Astrocyte (in vitro differentiated cells and primary cell): ENCODE measurements around the gene MPZL1. TPM values are rescaled to one million over a fixed set of nuclear protein-coding genes. Genes with fewer than 3 reads are reported as not detected.

ENCODE experiments used
- DNase-seq: peaks from one replicate; pipeline ENCODE4 v3.0.0-alpha.2; 2010; ENCODE audit warnings: low read depth
- FAIRE-seq: peaks from 2 replicates; lab custom pipeline; 2011; peaks lifted over from hg19 to GRCh38; lab: Jason Lieb, UNC
- H2AFZ ChIP-seq: 2 replicates; pipeline ENCODE4 v1.6.0; 2012; ENCODE audit warnings: low read depth, low read length, inconsistent platforms
- H3K27ac ChIP-seq: 2 replicates; pipeline ENCODE4 v1.5.1; 2011; ENCODE audit warnings: low read depth, low read length, inconsistent platforms
- H3K27me3 ChIP-seq: 2 replicates; pipeline ENCODE4 v1.6.0; 2011; ENCODE audit warnings: low read length, inconsistent platforms; ENCODE audit not compliant: insufficient read depth
- H3K36me3 ChIP-seq: 2 replicates; pipeline ENCODE4 v1.5.1; 2011; ENCODE audit warnings: low read length, inconsistent platforms; ENCODE audit not compliant: insufficient read depth
- H3K4me1 ChIP-seq: 2 replicates; pipeline ENCODE4 v1.5.1; 2011; ENCODE audit warnings: low read length, inconsistent platforms; ENCODE audit not compliant: insufficient read depth
- H3K4me2 ChIP-seq: 2 replicates; pipeline ENCODE4 v1.6.0; 2012; ENCODE audit warnings: low read length, inconsistent platforms
- H3K4me3 ChIP-seq: 2 replicates; pipeline ENCODE4 v1.5.1; 2011; ENCODE audit warnings: low read depth, mild to moderate bottlenecking, low read length, inconsistent platforms; ENCODE audit not compliant: insufficient read depth
- H3K79me2 ChIP-seq: 2 replicates; pipeline ENCODE4 v1.6.0; 2012; ENCODE audit warnings: mild to moderate bottlenecking, low read length, inconsistent platforms; ENCODE audit not compliant: insufficient read depth
- H3K9ac ChIP-seq: 2 replicates; pipeline ENCODE4 v1.6.0; 2012; ENCODE audit warnings: mild to moderate bottlenecking, low read length, inconsistent platforms
- H3K9me3 ChIP-seq: 2 replicates; pipeline ENCODE4 v1.5.1; 2012; ENCODE audit warnings: low read depth, mild to moderate bottlenecking, low read length, inconsistent platforms; ENCODE audit not compliant: insufficient read depth
- H4K20me1 ChIP-seq: 2 replicates; pipeline ENCODE4 v1.6.0; 2012; ENCODE audit warnings: low read length, inconsistent platforms; ENCODE audit not compliant: insufficient read depth
- H3K27ac Mint-ChIP-seq: one replicate; pipeline ENCODE4 v1.8.0; 2021; ENCODE audit warnings: mild to moderate bottlenecking, mixed read lengths; ENCODE audit not compliant: unreplicated experiment
- H3K27me3 Mint-ChIP-seq: one replicate; pipeline ENCODE4 v1.8.0; 2021; ENCODE audit warnings: low read depth, mixed read lengths; ENCODE audit not compliant: unreplicated experiment
- H3K36me3 Mint-ChIP-seq: one replicate; pipeline ENCODE4 v1.8.0; 2021; ENCODE audit warnings: low read depth, mixed read lengths; ENCODE audit not compliant: unreplicated experiment
- H3K4me1 Mint-ChIP-seq: one replicate; pipeline ENCODE4 v1.8.0; 2021; ENCODE audit warnings: low read depth, mixed read lengths; ENCODE audit not compliant: unreplicated experiment
- H3K4me3 Mint-ChIP-seq: one replicate; pipeline ENCODE4 v1.8.0; 2021; ENCODE audit warnings: mild to moderate bottlenecking, moderate library complexity, mixed read lengths; ENCODE audit not compliant: unreplicated experiment
- H3K9me3 Mint-ChIP-seq: one replicate; pipeline ENCODE4 v1.8.0; 2021; ENCODE audit warnings: mild to moderate bottlenecking, mixed read lengths; ENCODE audit not compliant: unreplicated experiment
- EZH2 ChIP-seq: IDR thresholded peaks from 2 replicates; pipeline ENCODE4 v1.6.1; 2012; ENCODE audit warnings: mild to moderate bottlenecking, low read length, inconsistent platforms; ENCODE audit not compliant: insufficient read depth
- total RNA-seq: library from RNA; stranded (reverse); gene quantifications from 2 replicates; pipeline ENCODE4 v1.2.1, GENCODE V29; 2021
- TF ChIP-seq, protein P1 (sequence below): IDR thresholded peaks from 2 replicates; pipeline ENCODE4 v1.5.1; 2011; ENCODE audit warnings: low read depth, mild to moderate bottlenecking, inconsistent platforms, low read length, moderate library complexity; ENCODE audit not compliant: insufficient read depth

MPZL1 gene
- total RNA-seq, 1 donor from 2014 or later, result 240 TPM

DNA sequence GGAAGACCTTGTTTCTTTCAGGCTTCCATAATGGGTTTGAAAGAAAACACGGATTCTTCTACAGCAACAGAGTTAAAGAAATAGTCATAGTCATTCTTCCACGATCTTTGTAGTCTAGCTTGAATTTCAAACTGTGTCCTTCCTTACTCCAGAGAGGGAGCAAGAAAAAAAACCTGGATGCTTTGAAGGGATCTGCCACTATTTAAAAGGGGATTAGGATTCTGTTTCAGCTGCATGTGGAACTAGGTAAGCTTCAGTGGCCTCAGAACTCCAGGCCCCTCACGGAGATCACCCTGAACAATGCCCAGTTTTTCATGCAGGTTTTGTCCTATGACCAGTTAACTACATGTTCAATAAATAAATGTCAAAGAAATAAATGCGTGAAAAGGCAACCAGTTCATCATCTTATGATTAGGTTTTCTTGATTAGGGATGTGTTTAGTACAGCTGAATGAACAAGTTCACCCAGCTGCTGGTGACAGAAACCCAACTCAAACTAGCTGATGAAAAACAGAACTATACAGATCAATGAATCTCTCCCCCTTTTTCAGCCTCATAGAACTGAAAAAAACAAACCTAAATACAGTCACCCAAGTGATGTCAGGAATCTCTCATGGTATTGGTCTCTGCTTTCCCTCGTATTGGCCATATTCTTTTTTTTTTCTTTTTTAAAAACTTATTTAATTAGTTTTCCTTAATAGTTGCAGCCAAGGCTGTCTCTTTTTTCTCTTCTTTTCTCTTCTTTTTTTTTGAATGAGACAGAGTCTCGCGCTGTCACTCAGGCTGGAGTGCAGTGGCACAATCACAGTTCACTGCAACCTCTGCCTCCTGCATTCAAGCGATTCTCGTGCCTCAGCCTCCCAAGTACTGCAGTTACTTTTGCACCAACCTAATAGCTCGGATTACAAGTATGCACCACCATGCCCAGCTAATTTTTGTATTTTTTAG, 14.6 kb upstream of the MPZL1 start:
- H3K9me3 Mint-ChIP-seq, result no peaks in the 10 kb centered on the region
- H3K9ac ChIP-seq, result no peak overlapping the region
- H3K36me3 ChIP-seq, result no peaks in the 10 kb centered on the region
- H2AFZ ChIP-seq, result no peak overlapping the region
- DNase-seq, result no peak
- H3K27me3 ChIP-seq, result peaks cover 34% of the 10 kb centered on the region
- no peak overlapping the region for H3K27ac ChIP-seq
- no peaks in the 10 kb centered on the region for H3K36me3 Mint-ChIP-seq
- no peak overlapping the region for H3K4me3 ChIP-seq
- H4K20me1 ChIP-seq, result no peaks in the 10 kb centered on the region
- H3K27me3 Mint-ChIP-seq, result peaks cover 17% of the 10 kb centered on the region
- no peak overlapping the region for H3K4me3 Mint-ChIP-seq
- H3K4me1 Mint-ChIP-seq, result peaks cover 27% of the 10 kb centered on the region
- no peak overlapping the region for H3K27ac Mint-ChIP-seq
- H3K4me1 ChIP-seq, result no peaks in the 10 kb centered on the region
- TF ChIP-seq, protein P1, sequence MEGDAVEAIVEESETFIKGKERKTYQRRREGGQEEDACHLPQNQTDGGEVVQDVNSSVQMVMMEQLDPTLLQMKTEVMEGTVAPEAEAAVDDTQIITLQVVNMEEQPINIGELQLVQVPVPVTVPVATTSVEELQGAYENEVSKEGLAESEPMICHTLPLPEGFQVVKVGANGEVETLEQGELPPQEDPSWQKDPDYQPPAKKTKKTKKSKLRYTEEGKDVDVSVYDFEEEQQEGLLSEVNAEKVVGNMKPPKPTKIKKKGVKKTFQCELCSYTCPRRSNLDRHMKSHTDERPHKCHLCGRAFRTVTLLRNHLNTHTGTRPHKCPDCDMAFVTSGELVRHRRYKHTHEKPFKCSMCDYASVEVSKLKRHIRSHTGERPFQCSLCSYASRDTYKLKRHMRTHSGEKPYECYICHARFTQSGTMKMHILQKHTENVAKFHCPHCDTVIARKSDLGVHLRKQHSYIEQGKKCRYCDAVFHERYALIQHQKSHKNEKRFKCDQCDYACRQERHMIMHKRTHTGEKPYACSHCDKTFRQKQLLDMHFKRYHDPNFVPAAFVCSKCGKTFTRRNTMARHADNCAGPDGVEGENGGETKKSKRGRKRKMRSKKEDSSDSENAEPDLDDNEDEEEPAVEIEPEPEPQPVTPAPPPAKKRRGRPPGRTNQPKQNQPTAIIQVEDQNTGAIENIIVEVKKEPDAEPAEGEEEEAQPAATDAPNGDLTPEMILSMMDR, result no peak
- no peak for TF ChIP-seq EZH2
- no peaks in the 10 kb centered on the region for H3K79me2 ChIP-seq
- H3K9me3 ChIP-seq, result no peaks in the 10 kb centered on the region
- FAIRE-seq, result peak; percentile 58
- H3K4me2 ChIP-seq, result no peak overlapping the region

DNA sequence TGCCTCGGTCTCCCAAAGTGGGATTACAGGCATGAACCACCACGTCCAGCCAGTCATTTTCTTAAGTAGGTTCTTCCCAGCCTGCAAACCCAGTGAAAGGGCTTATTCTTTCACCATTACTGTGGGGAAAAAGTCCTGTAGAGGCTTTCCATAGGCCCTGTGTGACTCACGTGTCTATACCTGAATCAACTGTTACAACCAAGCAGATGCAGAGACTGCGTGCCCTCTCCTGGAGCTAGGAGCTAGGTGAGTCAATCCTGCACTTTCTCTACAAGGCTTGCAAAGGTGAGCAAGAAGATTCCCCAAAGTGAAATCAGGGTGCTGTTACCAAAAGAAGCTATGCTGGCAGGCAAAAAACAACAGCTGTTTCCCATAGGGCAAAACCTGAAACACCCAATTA, 13.8 kb upstream of the MPZL1 start:
- TF ChIP-seq, protein P1, result no peak
- no peak for TF ChIP-seq EZH2
- FAIRE-seq (no peak), DNase-seq (no peak)
- no peaks in the 10 kb centered on the region for H3K36me3 Mint-ChIP-seq
- Histone ChIP-seq H3K4me3 (no peak overlapping the region), H2AFZ (no peak overlapping the region), H3K4me1 (no peaks in the 10 kb centered on the region), H4K20me1 (no peaks in the 10 kb centered on the region), H3K27ac (no peak overlapping the region), H3K4me2 (no peak overlapping the region), H3K9me3 (no peaks in the 10 kb centered on the region), H3K27me3 (peaks cover 37% of the 10 kb centered on the region), H3K79me2 (no peaks in the 10 kb centered on the region), H3K9ac (no peak overlapping the region), H3K36me3 (no peaks in the 10 kb centered on the region)
- H3K27me3 Mint-ChIP-seq, result peaks cover 20% of the 10 kb centered on the region
- no peak overlapping the region for H3K27ac Mint-ChIP-seq
- no peak overlapping the region for H3K4me3 Mint-ChIP-seq
- no peaks in the 10 kb centered on the region for H3K9me3 Mint-ChIP-seq
- peaks cover 27% of the 10 kb centered on the region for H3K4me1 Mint-ChIP-seq

DNA sequence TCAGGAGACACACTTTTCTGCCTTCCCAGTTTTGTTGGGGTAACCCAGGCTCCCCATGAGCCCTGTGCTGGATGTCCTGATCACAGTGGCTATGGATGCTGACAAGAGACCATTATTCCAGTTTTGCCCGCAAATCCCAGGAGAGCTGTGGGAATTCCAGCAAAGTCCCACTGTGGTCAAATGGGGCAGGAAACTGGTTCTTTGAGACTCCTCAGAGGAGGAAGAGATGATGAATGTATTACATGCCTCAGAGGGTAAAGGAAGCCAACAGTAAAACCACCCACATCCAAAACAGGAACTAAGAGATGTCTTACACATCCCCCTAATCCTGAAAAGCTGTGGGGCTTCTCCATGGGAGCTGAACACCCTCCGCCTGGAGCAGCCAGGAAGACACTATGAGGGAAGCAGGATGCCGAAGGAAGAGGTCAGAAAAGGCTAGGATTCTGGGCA, 12.8 kb upstream of the MPZL1 start:
- no peaks in the 10 kb centered on the region for H3K9me3 ChIP-seq
- H3K4me3 Mint-ChIP-seq, result no peak overlapping the region
- no peak for DNase-seq
- no peaks in the 10 kb centered on the region for H3K79me2 ChIP-seq
- no peaks in the 10 kb centered on the region for H3K36me3 ChIP-seq
- H2AFZ ChIP-seq, result no peak overlapping the region
- H3K4me2 ChIP-seq, result no peak overlapping the region
- H3K4me3 ChIP-seq, result no peak overlapping the region
- H3K36me3 Mint-ChIP-seq, result no peaks in the 10 kb centered on the region
- no peaks in the 10 kb centered on the region for H3K9me3 Mint-ChIP-seq
- H4K20me1 ChIP-seq, result no peaks in the 10 kb centered on the region
- H3K27ac ChIP-seq, result no peak overlapping the region
- peak; percentile 34 for FAIRE-seq
- H3K4me1 Mint-ChIP-seq, result peaks cover 27% of the 10 kb centered on the region
- no peak overlapping the region for H3K9ac ChIP-seq
- H3K27ac Mint-ChIP-seq, result no peak overlapping the region
- H3K4me1 ChIP-seq, result no peaks in the 10 kb centered on the region
- peaks cover 14% of the 10 kb centered on the region for H3K27me3 Mint-ChIP-seq
- TF ChIP-seq, protein P1, result no peak
- TF ChIP-seq EZH2, result no peak
- H3K27me3 ChIP-seq, result peaks cover 32% of the 10 kb centered on the region
